Measurements from ENCODE around the gene SOCS6. TPM values are rescaled to one million over a fixed set of nuclear protein-coding genes. Genes with fewer than 3 reads are reported as not detected.
"Not testable (repeated sequence)": the region's sequence is repeated elsewhere in the genome, so short reads cannot be mapped to it uniquely, and the experiment has no call there.

The SOCS6 gene
- total RNA-seq, 4 donors from 2014 or later, result 16.3 to 26.5 (median 18.5) TPM

GRCh38 chr18:70355620-70356385 lies 67.0 kb downstream of the SOCS6 start:
- H3K4me3 ChIP-seq, result no peak overlapping the region
- no peaks in the 10 kb centered on the region for H3K27me3 ChIP-seq
- no peaks in the 10 kb centered on the region for H3K9me3 ChIP-seq
- no peak overlapping the region for H3K27ac ChIP-seq
- H3K36me3 ChIP-seq, result peaks cover 14% of the 10 kb centered on the region
- 75% methylated on average over 5 of the region's 5 CpGs for WGBS
- TF ChIP-seq POLR2A (IDR thresholded peaks at IDR 0.05) (no peak), POLR2AphosphoS5 (IDR thresholded peaks at IDR 0.05) (no peak), CTCF (IDR thresholded peaks at IDR 0.05) (no peak), EP300 (IDR thresholded peaks at IDR 0.05) (no peak)
- no peaks in the 10 kb centered on the region for H3K4me1 ChIP-seq
- DNase-seq (ENCODE audit: low spot score in 2 of 2), result no peak

GRCh38 chr18:70358105-70358406 lies 69.2 kb downstream of the SOCS6 start:
- H3K36me3 ChIP-seq; H3K27ac ChIP-seq; H3K4me3 ChIP-seq; H3K27me3 ChIP-seq; H3K4me1 ChIP-seq; H3K9me3 ChIP-seq; DNase-seq (ENCODE audit: low spot score in 2 of 2): not testable (repeated sequence)
- WGBS, result 71% methylated on average over 5 of the region's 5 CpGs

GRCh38 chr18:70359071-70359470 lies 70.2 kb downstream of the SOCS6 start:
- H3K27me3 ChIP-seq, result no peaks in the 10 kb centered on the region
- no peak for DNase-seq (ENCODE audit: low spot score in 2 of 2)
- no peak for TF ChIP-seq POLR2AphosphoS5 (IDR thresholded peaks at IDR 0.05)
- TF ChIP-seq EP300 (IDR thresholded peaks at IDR 0.05), result no peak
- no peak for TF ChIP-seq POLR2A (IDR thresholded peaks at IDR 0.05)
- no peak for TF ChIP-seq CTCF (IDR thresholded peaks at IDR 0.05)
- no peaks in the 10 kb centered on the region for H3K4me1 ChIP-seq
- H3K27ac ChIP-seq, result no peak overlapping the region
- no peaks in the 10 kb centered on the region for H3K9me3 ChIP-seq
- 95% methylated on average over 6 of the region's 6 CpGs for WGBS
- no peak overlapping the region for H3K4me3 ChIP-seq
- no peaks in the 10 kb centered on the region for H3K36me3 ChIP-seq

GRCh38 chr18:70362258-70362657 lies 73.4 kb downstream of the SOCS6 start:
- no peak overlapping the region for H3K27ac ChIP-seq
- WGBS, result 65% methylated on average over 4 of the region's 4 CpGs

GRCh38 chr18:70363861-70364260 lies 75.0 kb downstream of the SOCS6 start:
- Histone ChIP-seq H3K27ac (no peak overlapping the region), H3K9me3 (no peaks in the 10 kb centered on the region), H3K4me3 (no peak overlapping the region), H3K27me3 (no peaks in the 10 kb centered on the region), H3K4me1 (no peaks in the 10 kb centered on the region), H3K36me3 (no peaks in the 10 kb centered on the region)
- DNase-seq (ENCODE audit: low spot score in 2 of 2), result no peak
- no peak for TF ChIP-seq EP300 (IDR thresholded peaks at IDR 0.05)
- TF ChIP-seq CTCF (IDR thresholded peaks at IDR 0.05), result no peak
- TF ChIP-seq POLR2AphosphoS5 (IDR thresholded peaks at IDR 0.05), result no peak
- TF ChIP-seq POLR2A (IDR thresholded peaks at IDR 0.05), result no peak
- WGBS, result 96% methylated on average over 2 of the region's 2 CpGs

More at GRCh38 chr18:70362258-70362657, 73.4 kb downstream of the SOCS6 start:
- no peaks in the 10 kb centered on the region for H3K36me3 ChIP-seq
- no peak for DNase-seq (ENCODE audit: low spot score in 2 of 2)
- H3K4me1 ChIP-seq, result no peaks in the 10 kb centered on the region
- H3K9me3 ChIP-seq, result no peaks in the 10 kb centered on the region
- TF ChIP-seq EP300 (IDR thresholded peaks at IDR 0.05), result no peak
- TF ChIP-seq POLR2AphosphoS5 (IDR thresholded peaks at IDR 0.05), result no peak
- no peak for TF ChIP-seq POLR2A (IDR thresholded peaks at IDR 0.05)
- no peak for TF ChIP-seq CTCF (IDR thresholded peaks at IDR 0.05)
- H3K27me3 ChIP-seq, result no peaks in the 10 kb centered on the region
- H3K4me3 ChIP-seq, result no peak overlapping the region

- no peaks in the 10 kb centered on the region for H3K4me1 ChIP-seq
- no peaks in the 10 kb centered on the region for H3K27me3 ChIP-seq
- WGBS, result 94% methylated on average over 3 of the region's 3 CpGs
- no peaks in the 10 kb centered on the region for H3K36me3 ChIP-seq
- H3K9me3 ChIP-seq, result no peaks in the 10 kb centered on the region
- H3K4me3 ChIP-seq, result no peak overlapping the region
- no peak overlapping the region for H3K27ac ChIP-seq
- TF ChIP-seq CTCF (IDR thresholded peaks at IDR 0.05) (no peak), EP300 (IDR thresholded peaks at IDR 0.05) (no peak), POLR2A (IDR thresholded peaks at IDR 0.05) (no peak), POLR2AphosphoS5 (IDR thresholded peaks at IDR 0.05) (no peak)
- no peak for DNase-seq (ENCODE audit: low spot score in 2 of 2)
Measured at GRCh38 chr18:70365361-70365760, 76.5 kb downstream of the SOCS6 start.
